Common myeloid progenitor, CD34-positive (primary cell): ENCODE measurements around the gene NR5A2.

ENCODE experiments used
- CTCF ChIA-PET: fragments of 350-600 bp; sonication (Branson Sonifier 250); formaldehyde crosslinking; loops from one replicate; lab custom pipeline; 2021; ENCODE audit warnings: antibody characterized with exemption; lab: Charles Lee
- POLR2A ChIA-PET: fragments of 350-600 bp; sonication (Branson Sonifier 250); formaldehyde crosslinking; loops from one replicate; lab custom pipeline; 2021; ENCODE audit warnings: antibody characterized with exemption; lab: Charles Lee
- DNase-seq, 3 donors: peaks; one replicate each; pipeline versions ENCODE4 v3.0.0 to v3.0.0-alpha.2; 2013
- H3K27ac ChIP-seq, 2 experiments: 1 replicate in 1 of 2; 2 replicates in 1 of 2; pipeline ENCODE4 v1.7.0; 2013; ENCODE audit warnings: inconsistent platforms in 2 of 2, low read length in 2 of 2, mild to moderate bottlenecking in 2 of 2, low read depth in 1 of 2, moderate library complexity in 1 of 2; ENCODE audit not compliant: severe bottlenecking in 2 of 2, insufficient read depth in 1 of 2, poor library complexity in 1 of 2
- H3K27me3 ChIP-seq, 5 experiments: replicated peaks in 2 of 5; 1 replicate in 3 of 5; 2 replicates in 2 of 5; pipeline versions ENCODE4 v1.6.1 to v1.7.0; 2013; ENCODE audit warnings: low read length in 4 of 5, mild to moderate bottlenecking in 2 of 5, moderate library complexity in 2 of 5, inconsistent platforms in 1 of 5; ENCODE audit not compliant: insufficient read depth in 5 of 5, control insufficient read depth in 4 of 5
- H3K36me3 ChIP-seq, 4 experiments: 1 replicate in 2 of 4; 2 replicates in 2 of 4; pipeline versions ENCODE4 v1.6.1 to v1.7.0; 2013; ENCODE audit warnings: low read length in 3 of 4, control low read depth in 1 of 4, mild to moderate bottlenecking in 1 of 4; ENCODE audit not compliant: control insufficient read depth in 4 of 4, insufficient read depth in 4 of 4
- H3K4me1 ChIP-seq, 4 experiments: 1 replicate in 3 of 4; 2 replicates in 1 of 4; pipeline versions ENCODE4 v1.6.1 to v1.7.1; 2013; ENCODE audit warnings: low read length in 3 of 4, mild to moderate bottlenecking in 3 of 4, control low read depth in 1 of 4, inconsistent platforms in 1 of 4, moderate library complexity in 1 of 4; ENCODE audit not compliant: control insufficient read depth in 4 of 4, insufficient read depth in 4 of 4; ENCODE audit errors: control extremely low read depth in 1 of 4
- H3K4me3 ChIP-seq, 7 experiments: 1 replicate in 4 of 7; 2 replicates in 3 of 7; pipeline versions ENCODE4 v1.5.1 to v1.7.0; 2013; ENCODE audit warnings: mild to moderate bottlenecking in 7 of 7, low read length in 6 of 7, moderate library complexity in 6 of 7, inconsistent platforms in 2 of 7, low read depth in 2 of 7, control low read depth in 1 of 7; ENCODE audit not compliant: insufficient read depth in 4 of 7, control insufficient read depth in 1 of 7; ENCODE audit errors: extremely low read depth in 1 of 7
- H3K9me3 ChIP-seq, 5 experiments: 1 replicate in 4 of 5; 2 replicates in 1 of 5; pipeline versions ENCODE4 v1.6.1 to v1.7.1; 2013; ENCODE audit warnings: low read length in 4 of 5, mild to moderate bottlenecking in 2 of 5, inconsistent platforms in 1 of 5, low read depth in 1 of 5, moderate library complexity in 1 of 5; ENCODE audit not compliant: control insufficient read depth in 4 of 5, insufficient read depth in 2 of 5; ENCODE audit errors: control extremely low read depth in 1 of 5
- WGBS: methylation state at CpG from one replicate; pipeline ENCODE4 v1.1.5; 2013; ENCODE audit not compliant: insufficient coverage; 5-methylcytosine and 5-hydroxymethylcytosine counted together

Gene NR5A2

DNA sequence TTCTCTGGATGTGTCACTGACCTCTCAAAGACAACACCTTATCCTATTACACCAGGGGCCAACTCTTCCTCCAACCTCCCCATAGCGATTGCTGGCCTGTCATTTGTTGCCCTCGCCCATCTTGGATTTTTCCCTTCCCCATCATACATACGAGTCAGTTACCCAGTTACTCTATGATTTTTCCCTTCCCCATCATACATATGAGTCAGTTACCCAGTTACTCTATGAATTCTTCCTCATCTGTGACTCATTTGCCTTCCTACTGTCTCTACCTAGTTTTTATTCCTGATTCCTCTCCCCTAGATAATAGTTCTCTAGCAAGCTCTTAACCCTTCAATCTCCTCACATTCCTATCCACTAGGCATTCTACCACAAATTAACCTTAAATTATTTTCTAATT lies 178.8 kb downstream of the NR5A2 start:
- CTCF ChIA-PET = no interaction called here
- POLR2A ChIA-PET = no interaction called here
- no peak overlapping the region for H3K4me3 ChIP-seq
- no peaks in the 10 kb centered on the region for H3K9me3 ChIP-seq
- DNase-seq = no peak
- no peaks in the 10 kb centered on the region for H3K27me3 ChIP-seq
- 97% methylated on average over 3 of the region's 3 CpGs for WGBS
- no peaks in the 10 kb centered on the region for H3K36me3 ChIP-seq
- peaks cover 0 to 4% (median 0%) of the 10 kb centered on the region in 4 experiments for H3K4me1 ChIP-seq
- no peak overlapping the region for H3K27ac ChIP-seq

DNA sequence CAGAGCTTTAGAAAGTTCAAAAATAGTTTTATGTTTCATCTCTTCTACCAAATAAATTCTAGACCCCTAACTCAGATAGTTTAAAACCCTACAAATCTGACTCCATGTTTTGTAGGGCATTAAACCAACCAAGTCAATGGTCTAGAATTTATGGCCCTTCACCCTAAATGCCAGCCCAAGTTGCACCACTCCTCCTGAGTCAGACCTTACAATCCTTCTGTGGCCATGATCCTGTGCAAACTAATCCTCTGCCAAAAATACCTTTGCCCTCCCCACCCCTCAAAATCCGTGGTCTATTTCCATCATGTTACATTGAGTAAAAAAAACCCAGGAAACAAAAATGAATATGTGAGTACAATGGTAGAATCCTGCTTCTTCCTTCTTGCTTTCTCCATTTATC lies 179.3 kb downstream of the NR5A2 start:
- ChIA-PET CTCF (no interaction called here), POLR2A (no interaction called here)
- WGBS = no CpG with 5 or more reads among the region's 1 CpG
- H3K4me3 ChIP-seq = no peak overlapping the region
- no peaks in the 10 kb centered on the region for H3K27me3 ChIP-seq
- H3K4me1 ChIP-seq = peaks cover 0 to 4% (median 0%) of the 10 kb centered on the region in 4 experiments
- H3K9me3 ChIP-seq = no peaks in the 10 kb centered on the region
- no peak for DNase-seq
- no peaks in the 10 kb centered on the region for H3K36me3 ChIP-seq
- H3K27ac ChIP-seq = no peak overlapping the region

DNA sequence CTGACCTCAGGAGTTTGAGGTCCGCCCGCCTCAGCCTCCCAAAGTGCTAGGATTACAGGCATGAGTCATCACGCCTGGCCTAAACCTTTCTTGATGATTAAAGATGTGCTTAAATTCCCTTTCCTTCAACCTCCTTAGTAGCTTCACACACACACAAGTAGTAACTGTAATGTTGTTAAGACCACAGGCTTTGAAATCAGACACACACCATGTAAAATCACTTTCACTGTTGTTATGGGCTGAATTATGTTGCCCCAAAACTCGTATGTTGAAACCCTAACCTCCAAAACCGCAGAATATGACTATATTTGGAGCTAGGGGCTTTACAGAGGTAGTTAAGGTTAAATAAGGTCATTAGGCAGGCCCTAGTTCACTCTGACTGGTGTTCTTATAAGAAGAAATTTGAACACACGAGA lies 180.2 kb downstream of the NR5A2 start:
- Histone ChIP-seq H3K4me3 (no peak overlapping the region), H3K36me3 (no peaks in the 10 kb centered on the region), H3K9me3 (no peaks in the 10 kb centered on the region), H3K27me3 (no peaks in the 10 kb centered on the region), H3K4me1 (peaks cover 0 to 4% (median 0%) of the 10 kb centered on the region in 4 experiments), H3K27ac (no peak overlapping the region)
- no CpG with 5 or more reads among the region's 6 CpGs for WGBS
- ChIA-PET POLR2A (no interaction called here), CTCF (no interaction called here)
- peak in 2 of 3 donors; percentile 53 to 57 for DNase-seq

DNA sequence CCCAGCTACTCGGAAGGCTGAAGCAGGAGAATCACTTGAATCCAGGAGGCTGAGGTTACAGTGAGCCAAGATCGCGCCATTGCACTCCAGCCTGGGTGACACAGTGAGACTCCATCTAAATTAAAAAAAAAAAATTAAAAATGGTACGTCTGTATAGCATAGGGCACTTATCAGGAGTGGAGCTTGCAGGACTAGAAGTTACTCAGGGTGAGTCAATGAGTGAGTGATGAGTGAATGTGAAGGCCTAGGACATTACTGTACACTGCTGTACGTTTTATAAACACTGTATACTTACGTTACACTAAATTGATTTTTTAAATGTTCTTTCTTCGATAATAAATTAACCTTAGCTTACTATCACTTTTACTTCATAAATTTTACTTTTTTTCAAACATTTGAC lies 183.6 kb downstream of the NR5A2 start:
- no peak overlapping the region for H3K27ac ChIP-seq
- H3K4me1 ChIP-seq = peaks cover 0 to 7% (median 2%) of the 10 kb centered on the region in 4 experiments
- POLR2A ChIA-PET = no interaction called here
- no peak for DNase-seq
- H3K4me3 ChIP-seq = no peak overlapping the region
- H3K36me3 ChIP-seq = no peaks in the 10 kb centered on the region
- peaks cover 0 to 5% (median 0%) of the 10 kb centered on the region in 5 experiments for H3K9me3 ChIP-seq
- WGBS = 100% methylated on average over 3 of the region's 7 CpGs
- H3K27me3 ChIP-seq = no peaks in the 10 kb centered on the region
- CTCF ChIA-PET = interaction anchor here (1.1 kb wide), 1 partner anchor 11 kb away, joined by 5 read pairs; no protein-coding TSS in a partner anchor

DNA sequence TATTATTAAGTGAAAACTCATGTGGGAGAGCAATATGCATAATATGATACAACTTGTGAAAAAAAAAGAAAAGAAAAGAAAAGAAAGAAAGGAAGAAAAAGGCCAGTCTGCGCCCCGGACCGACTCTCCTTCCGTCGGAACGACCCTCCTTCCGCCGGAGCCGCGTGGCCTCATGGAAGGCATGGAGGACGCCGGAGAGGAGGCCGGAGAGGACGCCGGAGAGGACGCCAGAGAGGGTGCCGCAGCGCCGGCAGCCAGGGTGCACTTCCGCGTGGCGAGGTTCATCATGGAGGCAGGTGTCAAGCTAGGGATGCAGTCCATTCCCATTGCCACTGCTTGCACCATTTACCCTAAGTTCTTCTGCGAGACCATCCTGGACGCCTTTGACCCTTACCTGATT lies 185.9 kb downstream of the NR5A2 start:
- Histone ChIP-seq H3K4me3 (no peak overlapping the region), H3K36me3 (no peaks in the 10 kb centered on the region), H3K4me1 (peaks cover 0 to 8% (median 2%) of the 10 kb centered on the region in 4 experiments), H3K27ac (no peak overlapping the region), H3K27me3 (no peaks in the 10 kb centered on the region), H3K9me3 (peaks cover 0 to 5% (median 0%) of the 10 kb centered on the region in 5 experiments)
- WGBS = 94% methylated on average over 22 of the region's 24 CpGs
- ChIA-PET CTCF (interaction anchor here (0.6 kb wide), 1 partner anchor 25 kb away, joined by 3 read pairs; no protein-coding TSS in a partner anchor), POLR2A (no interaction called here)
- no peak for DNase-seq

DNA sequence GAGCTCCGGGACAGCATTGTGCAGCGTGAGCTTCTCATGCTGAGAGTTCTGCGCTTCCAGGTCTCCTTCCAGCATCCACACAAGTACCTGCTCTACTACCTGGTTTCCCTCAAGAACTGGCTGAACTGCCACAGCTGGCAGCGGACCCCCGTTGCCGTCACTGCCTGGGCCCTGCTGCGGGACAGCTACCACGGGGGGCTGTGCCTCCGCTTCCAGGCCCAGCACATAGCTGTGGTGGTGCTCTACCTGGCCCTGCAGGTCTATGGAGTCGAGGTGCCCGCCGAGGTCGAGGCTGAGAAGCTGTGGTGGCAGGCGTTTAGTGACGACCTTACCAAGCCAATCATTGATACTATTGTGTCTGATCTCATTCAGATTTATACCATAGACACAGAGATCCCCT lies 186.4 kb downstream of the NR5A2 start:
- CTCF ChIA-PET = interaction anchor here (0.6 kb wide), 1 partner anchor 25 kb away, joined by 3 read pairs; no protein-coding TSS in a partner anchor
- H3K36me3 ChIP-seq = no peaks in the 10 kb centered on the region
- peaks cover 0 to 8% (median 2%) of the 10 kb centered on the region in 4 experiments for H3K4me1 ChIP-seq
- DNase-seq = no peak
- POLR2A ChIA-PET = no interaction called here
- peaks cover 0 to 5% (median 0%) of the 10 kb centered on the region in 5 experiments for H3K9me3 ChIP-seq
- H3K4me3 ChIP-seq = no peak overlapping the region
- no peaks in the 10 kb centered on the region for H3K27me3 ChIP-seq
- no peak overlapping the region for H3K27ac ChIP-seq
- WGBS = 96% methylated on average over 12 of the region's 15 CpGs

DNA sequence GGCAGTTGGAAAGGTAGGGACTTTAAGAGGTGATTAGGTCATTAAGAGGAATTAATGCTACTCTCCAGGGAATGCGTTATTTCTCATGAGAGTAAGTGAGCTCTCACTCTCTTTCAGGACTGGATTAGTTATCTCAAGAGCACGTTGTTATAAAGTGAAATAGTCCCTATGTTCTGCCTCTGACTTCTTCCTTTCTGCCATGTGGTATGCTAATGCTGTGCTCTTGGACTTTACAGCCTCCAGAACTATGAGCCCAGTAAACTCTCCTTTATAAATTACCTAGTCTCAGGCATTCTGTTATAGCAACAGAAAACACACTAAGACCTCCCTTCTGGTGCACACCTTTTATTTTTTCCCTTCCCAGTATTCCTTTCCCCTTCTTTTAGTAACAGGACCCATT lies 187.8 kb downstream of the NR5A2 start:
- POLR2A ChIA-PET = no interaction called here
- WGBS = 100% methylated on average over 2 of the region's 2 CpGs
- peaks cover 0 to 8% (median 2%) of the 10 kb centered on the region in 4 experiments for H3K4me1 ChIP-seq
- no peak overlapping the region for H3K4me3 ChIP-seq
- CTCF ChIA-PET = interaction anchor here (1.0 kb wide), 1 partner anchor 21 kb away, joined by 3 read pairs; no protein-coding TSS in a partner anchor
- no peaks in the 10 kb centered on the region for H3K27me3 ChIP-seq
- no peak for DNase-seq
- H3K36me3 ChIP-seq = no peaks in the 10 kb centered on the region
- no peak overlapping the region for H3K27ac ChIP-seq
- peaks cover 0 to 5% (median 0%) of the 10 kb centered on the region in 5 experiments for H3K9me3 ChIP-seq
